ENCODE measurements around the gene NPBWR2. TPM values are rescaled to one million over a fixed set of nuclear protein-coding genes. Genes with fewer than 3 reads are reported as not detected.

Gene NPBWR2
- total and polyA plus RNA-seq, 2 experiments from 2014 or later: not detected

- Histone ChIP-seq H3K79me2 (replicated peaks; ENCODE audit: insufficient read depth) (no peaks in the 10 kb centered on the region), H3K4me2 (no peak overlapping the region), H3K36me3 (ENCODE audit: insufficient read depth) (no peaks in the 10 kb centered on the region), H3K27me3 (ENCODE audit: insufficient read depth) (peaks cover 15% of the 10 kb centered on the region; the same call in 1 of the 2 replicates), H3K4me3 (no peak overlapping the region), H3K4me1 (ENCODE audit: insufficient read depth) (peaks cover 11% of the 10 kb centered on the region; the same call in 1 of the 2 replicates), H2AFZ (no peak overlapping the region), H3K27ac (ENCODE audit: low read depth) (no peak overlapping the region), H3F3A (replicated peaks; ENCODE audit: low read depth) (0 out of 2 replicates have a peak, but pooled peaks cover 5% of the 10 kb centered on the region), H4K20me1 (replicated peaks; ENCODE audit: insufficient read depth) (no peaks in the 10 kb centered on the region), H3K9me2 (ENCODE audit: insufficient read depth) (no peaks in the 10 kb centered on the region)
- H3K4me3 Mint-ChIP-seq: no peak overlapping the region
- DNase-seq (ENCODE audit: low spot score) (no peak), ATAC-seq (no peak)
- peaks cover 18% of the 10 kb centered on the region; the same call in 2 of the 3 replicates for H3K4me1 Mint-ChIP-seq
- peaks cover 2% of the 10 kb centered on the region; the same call in 1 of the 3 replicates for H3K36me3 Mint-ChIP-seq (ENCODE audit: low read depth)
- no peak overlapping the region for H3K27ac Mint-ChIP-seq
- no peaks in the 10 kb centered on the region for H3K9me3 Mint-ChIP-seq
- peaks cover 23% of the 10 kb centered on the region for H3K27me3 Mint-ChIP-seq (ENCODE audit: insufficient read depth, low read depth, poor library complexity)
- TF ChIP-seq ZNF114 (CRISPR knock-in tag; IDR thresholded peaks at IDR 0.05) (no peak), CREB1 (CRISPR knock-in tag; IDR thresholded peaks at IDR 0.05; ENCODE audit: low read depth) (no peak), ETS1 (IDR thresholded peaks at IDR 0.05) (no peak), JUNB (IDR thresholded peaks at IDR 0.05; ENCODE audit: unreplicated experiment) (no peak), NANOG (IDR thresholded peaks at IDR 0.05; ENCODE audit: borderline replicate concordance) (no peak), EZH2 (IDR thresholded peaks at IDR 0.05; ENCODE audit: low read depth, unreplicated experiment) (no peak), EZH2phosphoT487 (IDR thresholded peaks at IDR 0.05; ENCODE audit: unreplicated experiment) (no peak), REST (IDR thresholded peaks at IDR 0.05; ENCODE audit: unreplicated experiment) (no peak), POLR2AphosphoS5 (IDR thresholded peaks at IDR 0.05; ENCODE audit: low read depth) (no peak), STAT1 (IDR thresholded peaks at IDR 0.05; ENCODE audit: unreplicated experiment) (no peak), ZNF331 (CRISPR knock-in tag; IDR thresholded peaks at IDR 0.05; ENCODE audit: low read depth) (no peak)
- TF ChIP-seq, protein P1, sequence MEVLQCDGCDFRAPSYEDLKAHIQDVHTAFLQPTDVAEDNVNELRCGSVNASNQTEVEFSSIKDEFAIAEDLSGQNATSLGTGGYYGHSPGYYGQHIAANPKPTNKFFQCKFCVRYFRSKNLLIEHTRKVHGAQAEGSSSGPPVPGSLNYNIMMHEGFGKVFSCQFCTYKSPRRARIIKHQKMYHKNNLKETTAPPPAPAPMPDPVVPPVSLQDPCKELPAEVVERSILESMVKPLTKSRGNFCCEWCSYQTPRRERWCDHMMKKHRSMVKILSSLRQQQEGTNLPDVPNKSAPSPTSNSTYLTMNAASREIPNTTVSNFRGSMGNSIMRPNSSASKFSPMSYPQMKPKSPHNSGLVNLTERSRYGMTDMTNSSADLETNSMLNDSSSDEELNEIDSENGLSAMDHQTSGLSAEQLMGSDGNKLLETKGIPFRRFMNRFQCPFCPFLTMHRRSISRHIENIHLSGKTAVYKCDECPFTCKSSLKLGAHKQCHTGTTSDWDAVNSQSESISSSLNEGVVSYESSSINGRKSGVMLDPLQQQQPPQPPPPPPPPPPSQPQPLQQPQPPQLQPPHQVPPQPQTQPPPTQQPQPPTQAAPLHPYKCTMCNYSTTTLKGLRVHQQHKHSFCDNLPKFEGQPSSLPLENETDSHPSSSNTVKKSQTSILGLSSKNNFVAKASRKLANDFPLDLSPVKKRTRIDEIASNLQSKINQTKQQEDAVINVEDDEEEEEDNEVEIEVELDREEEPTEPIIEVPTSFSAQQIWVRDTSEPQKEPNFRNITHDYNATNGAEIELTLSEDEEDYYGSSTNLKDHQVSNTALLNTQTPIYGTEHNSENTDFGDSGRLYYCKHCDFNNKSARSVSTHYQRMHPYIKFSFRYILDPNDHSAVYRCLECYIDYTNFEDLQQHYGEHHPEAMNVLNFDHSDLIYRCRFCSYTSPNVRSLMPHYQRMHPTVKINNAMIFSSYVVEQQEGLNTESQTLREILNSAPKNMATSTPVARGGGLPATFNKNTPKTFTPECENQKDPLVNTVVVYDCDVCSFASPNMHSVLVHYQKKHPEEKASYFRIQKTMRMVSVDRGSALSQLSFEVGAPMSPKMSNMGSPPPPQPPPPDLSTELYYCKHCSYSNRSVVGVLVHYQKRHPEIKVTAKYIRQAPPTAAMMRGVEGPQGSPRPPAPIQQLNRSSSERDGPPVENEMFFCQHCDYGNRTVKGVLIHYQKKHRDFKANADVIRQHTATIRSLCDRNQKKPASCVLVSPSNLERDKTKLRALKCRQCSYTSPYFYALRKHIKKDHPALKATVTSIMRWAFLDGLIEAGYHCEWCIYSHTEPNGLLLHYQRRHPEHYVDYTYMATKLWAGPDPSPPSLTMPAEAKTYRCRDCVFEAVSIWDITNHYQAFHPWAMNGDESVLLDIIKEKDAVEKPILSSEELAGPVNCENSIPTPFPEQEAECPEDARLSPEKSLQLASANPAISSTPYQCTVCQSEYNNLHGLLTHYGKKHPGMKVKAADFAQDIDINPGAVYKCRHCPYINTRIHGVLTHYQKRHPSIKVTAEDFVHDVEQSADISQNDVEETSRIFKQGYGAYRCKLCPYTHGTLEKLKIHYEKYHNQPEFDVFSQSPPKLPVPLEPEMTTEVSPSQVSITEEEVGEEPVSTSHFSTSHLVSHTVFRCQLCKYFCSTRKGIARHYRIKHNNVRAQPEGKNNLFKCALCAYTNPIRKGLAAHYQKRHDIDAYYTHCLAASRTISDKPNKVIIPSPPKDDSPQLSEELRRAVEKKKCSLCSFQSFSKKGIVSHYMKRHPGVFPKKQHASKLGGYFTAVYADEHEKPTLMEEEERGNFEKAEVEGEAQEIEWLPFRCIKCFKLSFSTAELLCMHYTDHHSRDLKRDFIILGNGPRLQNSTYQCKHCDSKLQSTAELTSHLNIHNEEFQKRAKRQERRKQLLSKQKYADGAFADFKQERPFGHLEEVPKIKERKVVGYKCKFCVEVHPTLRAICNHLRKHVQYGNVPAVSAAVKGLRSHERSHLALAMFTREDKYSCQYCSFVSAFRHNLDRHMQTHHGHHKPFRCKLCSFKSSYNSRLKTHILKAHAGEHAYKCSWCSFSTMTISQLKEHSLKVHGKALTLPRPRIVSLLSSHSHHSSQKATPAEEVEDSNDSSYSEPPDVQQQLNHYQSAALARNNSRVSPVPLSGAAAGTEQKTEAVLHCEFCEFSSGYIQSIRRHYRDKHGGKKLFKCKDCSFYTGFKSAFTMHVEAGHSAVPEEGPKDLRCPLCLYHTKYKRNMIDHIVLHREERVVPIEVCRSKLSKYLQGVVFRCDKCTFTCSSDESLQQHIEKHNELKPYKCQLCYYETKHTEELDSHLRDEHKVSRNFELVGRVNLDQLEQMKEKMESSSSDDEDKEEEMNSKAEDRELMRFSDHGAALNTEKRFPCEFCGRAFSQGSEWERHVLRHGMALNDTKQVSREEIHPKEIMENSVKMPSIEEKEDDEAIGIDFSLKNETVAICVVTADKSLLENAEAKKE (CRISPR knock-in tag; IDR thresholded peaks at IDR 0.05): no peak
- TF ChIP-seq, protein P2, sequence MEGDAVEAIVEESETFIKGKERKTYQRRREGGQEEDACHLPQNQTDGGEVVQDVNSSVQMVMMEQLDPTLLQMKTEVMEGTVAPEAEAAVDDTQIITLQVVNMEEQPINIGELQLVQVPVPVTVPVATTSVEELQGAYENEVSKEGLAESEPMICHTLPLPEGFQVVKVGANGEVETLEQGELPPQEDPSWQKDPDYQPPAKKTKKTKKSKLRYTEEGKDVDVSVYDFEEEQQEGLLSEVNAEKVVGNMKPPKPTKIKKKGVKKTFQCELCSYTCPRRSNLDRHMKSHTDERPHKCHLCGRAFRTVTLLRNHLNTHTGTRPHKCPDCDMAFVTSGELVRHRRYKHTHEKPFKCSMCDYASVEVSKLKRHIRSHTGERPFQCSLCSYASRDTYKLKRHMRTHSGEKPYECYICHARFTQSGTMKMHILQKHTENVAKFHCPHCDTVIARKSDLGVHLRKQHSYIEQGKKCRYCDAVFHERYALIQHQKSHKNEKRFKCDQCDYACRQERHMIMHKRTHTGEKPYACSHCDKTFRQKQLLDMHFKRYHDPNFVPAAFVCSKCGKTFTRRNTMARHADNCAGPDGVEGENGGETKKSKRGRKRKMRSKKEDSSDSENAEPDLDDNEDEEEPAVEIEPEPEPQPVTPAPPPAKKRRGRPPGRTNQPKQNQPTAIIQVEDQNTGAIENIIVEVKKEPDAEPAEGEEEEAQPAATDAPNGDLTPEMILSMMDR (conservative IDR thresholded peaks at IDR 0.05; ENCODE audit: low read depth in 2 of 2): no peak
Observed at GRCh38 chr20:64077094-64077493, 30.3 kb downstream of the NPBWR2 start.

Measured in GM23338 (cell line).